Panc1 (cell line): ENCODE data around the gene EIF2D. TPM values are rescaled to one million over a fixed set of nuclear protein-coding genes. Genes with fewer than 3 reads are reported as not detected.

Source experiments
- ATAC-seq: fragments of 200-7000 bp; cut with Tn5 transposase; 2 replicates; pipeline ENCODE4 v1.9.1; 2020; ENCODE audit warnings: mild to moderate bottlenecking, moderate library complexity
- BruUV-seq: library from RNA; stranded (reverse); fragments of 400-500 nt; replicated peaks from 2 replicates; lab custom pipeline; 2021; lab: Mats Ljungman, UMichigan
- CTCF ChIA-PET: fragments of 300-600 bp; sonication (Branson Sonifier 250); formaldehyde crosslinking; loops from one replicate; lab custom pipeline; 2022; ENCODE audit warnings: antibody characterized with exemption; lab: Charles Lee
- POLR2A ChIA-PET: fragments of 300-600 bp; sonication (Branson Sonifier 250); formaldehyde crosslinking; loops from one replicate; lab custom pipeline; 2022; ENCODE audit warnings: antibody characterized with exemption; lab: Charles Lee
- DNase-seq: peaks from one replicate; pipeline ENCODE4 v3.0.0-alpha.2; 2010; ENCODE audit warnings: low read depth, low spot score
- H3K27ac ChIP-seq: 2 replicates; pipeline ENCODE4 v1.5.1; 2011; ENCODE audit warnings: mild to moderate bottlenecking, low read length, inconsistent platforms
- H3K27me3 ChIP-seq: fragments of 200-500 bp; sonication (Bioruptor generic); 2 replicates; pipeline ENCODE4 v1.6.0; 2014; ENCODE audit warnings: low read length, inconsistent platforms; ENCODE audit not compliant: control insufficient read depth, insufficient read depth
- H3K36me3 ChIP-seq: fragments of 200-500 bp; sonication (Bioruptor generic); 2 replicates; pipeline ENCODE4 v1.5.1; 2014; ENCODE audit warnings: inconsistent platforms, mild to moderate bottlenecking, low read length, moderate library complexity; ENCODE audit not compliant: control insufficient read depth, insufficient read depth
- H3K4me1 ChIP-seq: 2 replicates; pipeline ENCODE4 v1.5.1; 2011; ENCODE audit warnings: inconsistent platforms, mild to moderate bottlenecking, low read length, moderate library complexity; ENCODE audit not compliant: control insufficient read depth, insufficient read depth
- H3K4me3 ChIP-seq, 2 experiments: 2 replicates each; pipeline ENCODE4 v1.5.1; 2011 to 2012; ENCODE audit warnings: low read depth in 2 of 2, low read length in 2 of 2, mild to moderate bottlenecking in 2 of 2, inconsistent platforms in 1 of 2, moderate library complexity in 1 of 2
- H3K9me3 ChIP-seq: fragments of 200-500 bp; sonication (Bioruptor generic); 2 replicates; pipeline ENCODE4 v1.5.1; 2014; ENCODE audit warnings: low read depth, mild to moderate bottlenecking, inconsistent platforms, low read length, moderate library complexity; ENCODE audit not compliant: control insufficient read depth, insufficient read depth
- POLR2AphosphoS5 ChIP-seq: IDR thresholded peaks from 2 replicates; pipeline ENCODE4 v1.6.1; 2012; ENCODE audit warnings: mild to moderate bottlenecking, low read depth, low read length, moderate library complexity
- REST ChIP-seq, 2 experiments: IDR thresholded peaks; 2 replicates each; pipeline ENCODE4 v1.6.1; 2011 to 2012; ENCODE audit warnings: low read depth in 2 of 2, control low read depth in 1 of 2, low read length in 1 of 2, mild to moderate bottlenecking in 1 of 2, moderate library complexity in 1 of 2; ENCODE audit not compliant: insufficient read depth in 1 of 2
- SIN3A ChIP-seq: IDR thresholded peaks from 2 replicates; pipeline ENCODE4 v1.6.1; 2012; ENCODE audit warnings: low read depth, mild to moderate bottlenecking, low read length, moderate library complexity, borderline replicate concordance; ENCODE audit not compliant: insufficient read depth
- TCF7L2 ChIP-seq: IDR thresholded peaks from 2 replicates; pipeline ENCODE4 v1.6.1; 2011; ENCODE audit warnings: mild to moderate bottlenecking, low read depth, low read length, inconsistent platforms
- in situ Hi-C: cut with HindIII; loops from 2 replicates; pipeline ENCODE4 v1.10.0; 2016; ENCODE audit warnings: low sequenced_read_pairs, low pct_unique_long_range_greater_than_20kb
- intact Hi-C: fragments of 100-400 bp; cut with micrococcal nuclease; formaldehyde crosslinking; loops from one replicate; pipeline ENCODE4 v1.10.0; 2022; ENCODE audit not compliant: unreplicated experiment
- total RNA-seq: library from RNA; stranded (reverse); gene quantifications from one replicate; pipeline ENCODE4 v1.2.1, GENCODE V29; 2021; ENCODE audit not compliant: unreplicated experiment
- TF ChIP-seq, protein P1 (sequence below): fragments of 450-650 bp; IDR thresholded peaks from 2 replicates; pipeline ENCODE4 v1.5.1; 2017; ENCODE audit warnings: mild to moderate bottlenecking

The EIF2D gene
- total RNA-seq, 1 experiment from 2014 or later, result 28.7 TPM

DNA sequence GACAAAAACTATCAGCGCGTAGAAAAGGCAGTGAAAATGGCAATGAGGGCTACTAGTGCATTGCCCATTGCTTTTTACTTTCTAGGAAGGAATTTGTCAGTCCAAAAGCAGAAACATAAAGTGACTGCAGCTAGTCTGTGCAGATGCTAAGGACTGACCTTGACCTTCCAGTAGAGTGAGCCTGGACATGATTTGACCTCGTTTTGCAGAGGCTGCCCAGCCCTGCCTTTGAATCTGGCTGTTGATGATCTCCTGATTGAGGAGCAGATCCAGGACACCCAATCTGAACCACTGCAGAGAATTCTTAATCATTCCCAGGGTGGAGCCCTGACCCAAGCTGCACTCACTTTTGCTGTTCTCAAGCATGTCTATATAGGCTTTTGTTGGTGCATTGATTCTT is 44.7 kb upstream of the EIF2D start:
- no peak for ATAC-seq
- Histone ChIP-seq H3K9me3 (no peaks in the 10 kb centered on the region), H3K36me3 (no peaks in the 10 kb centered on the region), H3K27me3 (no peaks in the 10 kb centered on the region), H3K4me3 (no peak overlapping the region), H3K27ac (no peak overlapping the region), H3K4me1 (no peaks in the 10 kb centered on the region)
- BruUV-seq, result no TSS peak
- DNase-seq, result no peak
- TF ChIP-seq SIN3A (no peak), POLR2AphosphoS5 (no peak)
- POLR2A ChIA-PET, result interaction anchor here (0.6 kb wide), 1 partner anchor 55 kb away, joined by 4 read pairs; no protein-coding TSS in a partner anchor
- intact Hi-C loops (no loop called here), in situ Hi-C loops (no loop called here)
- CTCF ChIA-PET, result no interaction called here

DNA sequence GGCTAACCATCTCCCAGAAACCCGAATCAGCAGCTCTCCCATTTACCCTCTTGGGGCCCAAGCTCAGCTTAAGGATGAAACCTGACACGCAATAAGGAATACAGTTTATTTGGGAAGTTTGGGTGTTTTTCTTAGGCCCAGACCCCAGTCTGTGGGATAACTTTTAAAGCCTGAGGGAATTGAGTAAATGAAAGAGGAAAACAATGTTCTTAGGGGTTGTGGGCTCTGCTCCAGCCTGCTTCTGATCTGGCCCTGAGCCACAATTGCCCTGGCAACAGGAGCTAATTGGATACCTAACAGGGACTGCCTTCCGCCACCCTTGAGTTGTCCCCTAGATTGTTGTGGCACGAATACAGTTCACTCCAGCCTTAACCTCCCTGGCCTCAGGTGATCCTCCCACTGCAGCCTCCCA is 43.2 kb upstream of the EIF2D start:
- CTCF ChIA-PET, result interaction anchor here (0.9 kb wide), 1 partner anchor 78 kb away, joined by 5 read pairs; no protein-coding TSS in a partner anchor
- intact Hi-C loops, result no loop called here
- no peaks in the 10 kb centered on the region for H3K36me3 ChIP-seq
- no peak overlapping the region for H3K27ac ChIP-seq
- ATAC-seq (no peak), DNase-seq (no peak)
- no peaks in the 10 kb centered on the region for H3K27me3 ChIP-seq
- no peaks in the 10 kb centered on the region for H3K4me1 ChIP-seq
- no peak overlapping the region for H3K4me3 ChIP-seq
- no peaks in the 10 kb centered on the region for H3K9me3 ChIP-seq
- no peak for TF ChIP-seq TCF7L2
- TF ChIP-seq REST (IDR thresholded peaks at IDR 0.05; ENCODE audit: insufficient read depth in 1 of 2, low read depth in 2 of 2, low read length in 1 of 2), result no peak
- TF ChIP-seq POLR2AphosphoS5, result no peak
- TF ChIP-seq SIN3A, result no peak
- in situ Hi-C loops, result no loop called here
- no TSS peak for BruUV-seq
- POLR2A ChIA-PET, result no interaction called here

- in situ Hi-C loops (no loop called here), intact Hi-C loops (no loop called here)
- H3K36me3 ChIP-seq, result no peaks in the 10 kb centered on the region
- DNase-seq, result no peak
- TF ChIP-seq POLR2AphosphoS5 (no peak), REST (IDR thresholded peaks at IDR 0.05; ENCODE audit: insufficient read depth in 1 of 2, low read depth in 2 of 2, low read length in 1 of 2) (no peak), TCF7L2 (no peak), SIN3A (no peak)
- TF ChIP-seq, protein P1, sequence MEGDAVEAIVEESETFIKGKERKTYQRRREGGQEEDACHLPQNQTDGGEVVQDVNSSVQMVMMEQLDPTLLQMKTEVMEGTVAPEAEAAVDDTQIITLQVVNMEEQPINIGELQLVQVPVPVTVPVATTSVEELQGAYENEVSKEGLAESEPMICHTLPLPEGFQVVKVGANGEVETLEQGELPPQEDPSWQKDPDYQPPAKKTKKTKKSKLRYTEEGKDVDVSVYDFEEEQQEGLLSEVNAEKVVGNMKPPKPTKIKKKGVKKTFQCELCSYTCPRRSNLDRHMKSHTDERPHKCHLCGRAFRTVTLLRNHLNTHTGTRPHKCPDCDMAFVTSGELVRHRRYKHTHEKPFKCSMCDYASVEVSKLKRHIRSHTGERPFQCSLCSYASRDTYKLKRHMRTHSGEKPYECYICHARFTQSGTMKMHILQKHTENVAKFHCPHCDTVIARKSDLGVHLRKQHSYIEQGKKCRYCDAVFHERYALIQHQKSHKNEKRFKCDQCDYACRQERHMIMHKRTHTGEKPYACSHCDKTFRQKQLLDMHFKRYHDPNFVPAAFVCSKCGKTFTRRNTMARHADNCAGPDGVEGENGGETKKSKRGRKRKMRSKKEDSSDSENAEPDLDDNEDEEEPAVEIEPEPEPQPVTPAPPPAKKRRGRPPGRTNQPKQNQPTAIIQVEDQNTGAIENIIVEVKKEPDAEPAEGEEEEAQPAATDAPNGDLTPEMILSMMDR, result no peak
- ChIA-PET CTCF (no interaction called here), POLR2A (no interaction called here)
- H3K27me3 ChIP-seq, result no peaks in the 10 kb centered on the region
- no TSS peak for BruUV-seq
- no peaks in the 10 kb centered on the region for H3K9me3 ChIP-seq
- H3K4me3 ChIP-seq, result no peak overlapping the region
- H3K27ac ChIP-seq, result no peak overlapping the region
- ATAC-seq, result no peak
- H3K4me1 ChIP-seq, result no peaks in the 10 kb centered on the region
Measured at GRCh38 chr1:206654828-206655227, 42.6 kb upstream of the EIF2D start.
